ENCODE results near the gene CERS6. TPM values are rescaled to one million over a fixed set of nuclear protein-coding genes. Genes with fewer than 3 reads are reported as not detected.

CERS6 gene
- total and polyA plus RNA-seq, 8 donors: 18.8 to 24.5 (median 22.1) TPM

GRCh38 chr2:168461178-168461941 is 5.3 kb downstream of the CERS6 start:
- H3K27me3 ChIP-seq: peaks cover 0 to 6% of the 10 kb centered on the region in 2 donors
- intact Hi-C loops (cut with DNase I): no loop called here
- DNase-seq (no peak), ATAC-seq (no peak)
- no peak overlapping the region for H3K27ac ChIP-seq
- H3K4me3 ChIP-seq: no peak overlapping the region
- no peaks in the 10 kb centered on the region for H3K36me3 ChIP-seq
- peaks cover 10 to 25% of the 10 kb centered on the region in 2 donors for H3K4me1 ChIP-seq
- H3K9me3 ChIP-seq: no peaks in the 10 kb centered on the region
- TF ChIP-seq CTCF (IDR thresholded peaks at IDR 0.05): no peak

GRCh38 chr2:168461942-168462331 is 5.9 kb downstream of the CERS6 start:
- no peak for ATAC-seq
- DNase-seq: no peak
- peaks cover 0 to under 1% of the 10 kb centered on the region in 2 donors for H3K27me3 ChIP-seq
- no peak overlapping the region for H3K4me3 ChIP-seq
- no peaks in the 10 kb centered on the region for H3K36me3 ChIP-seq
- no peak overlapping the region for H3K27ac ChIP-seq
- H3K9me3 ChIP-seq: no peaks in the 10 kb centered on the region
- TF ChIP-seq CTCF (IDR thresholded peaks at IDR 0.05): no peak
- intact Hi-C loops (cut with DNase I): no loop called here
- H3K4me1 ChIP-seq: peaks cover 14 to 30% of the 10 kb centered on the region in 2 donors

GRCh38 chr2:168462543-168463045 is 6.5 kb downstream of the CERS6 start:
- Histone ChIP-seq H3K4me3 (no peak overlapping the region), H3K27me3 (no peaks in the 10 kb centered on the region), H3K27ac (no peak overlapping the region), H3K4me1 (peaks cover 18 to 32% of the 10 kb centered on the region in 2 donors), H3K36me3 (no peaks in the 10 kb centered on the region), H3K9me3 (no peaks in the 10 kb centered on the region)
- no peak for DNase-seq
- no peak for TF ChIP-seq CTCF (IDR thresholded peaks at IDR 0.05)
- no peak for ATAC-seq
- intact Hi-C loops (cut with DNase I): no loop called here

GRCh38 chr2:168465594-168465993 is 9.5 kb downstream of the CERS6 start:
- no peaks in the 10 kb centered on the region for H3K36me3 ChIP-seq
- no peak overlapping the region for H3K4me3 ChIP-seq
- H3K27ac ChIP-seq: no peak overlapping the region
- ATAC-seq: peak; percentile 28
- intact Hi-C loops (cut with DNase I): no loop called here
- no peaks in the 10 kb centered on the region for H3K9me3 ChIP-seq
- peaks cover 11 to 33% of the 10 kb centered on the region in 2 donors for H3K4me1 ChIP-seq
- no peak for TF ChIP-seq CTCF (IDR thresholded peaks at IDR 0.05)
- H3K27me3 ChIP-seq: no peaks in the 10 kb centered on the region
- DNase-seq: no peak

GRCh38 chr2:168466190-168466737 is 10.2 kb downstream of the CERS6 start:
- Histone ChIP-seq H3K4me1 (peaks cover 11 to 33% of the 10 kb centered on the region in 2 donors), H3K27me3 (no peaks in the 10 kb centered on the region), H3K9me3 (no peaks in the 10 kb centered on the region), H3K4me3 (no peak overlapping the region), H3K36me3 (no peaks in the 10 kb centered on the region), H3K27ac (peak overlapping the region; percentile 0 to 30)
- no peak for TF ChIP-seq CTCF (IDR thresholded peaks at IDR 0.05)
- DNase-seq (no peak), ATAC-seq (peak; percentile 32)
- intact Hi-C loops (cut with DNase I): no loop called here
